Cardiac muscle cell (in vitro differentiated cells and primary cell): Measurements from ENCODE around the gene TAF5L. TPM values are rescaled to one million over a fixed set of nuclear protein-coding genes. Genes with fewer than 3 reads are reported as not detected.

Source experiments
- DNase-seq, 2 donors: peaks; one replicate each; pipeline versions ENCODE4 v3.0.0 to v3.0.0-alpha.2; 2010 to 2017; ENCODE audit warnings: low read depth in 1 of 2, low spot score in 1 of 2
- H3K27ac ChIP-seq: fragments of 200-600 bp; sonication (generic); 2 replicates; pipeline ENCODE4 v1.5.1; 2016
- H3K27me3 ChIP-seq: fragments of 200-600 bp; sonication (generic); 2 replicates; pipeline ENCODE4 v1.6.0; 2016; ENCODE audit warnings: control low read depth
- H3K36me3 ChIP-seq: fragments of 200-600 bp; sonication (generic); 2 replicates; pipeline ENCODE4 v1.5.1; 2016; ENCODE audit warnings: control low read depth
- H3K4me1 ChIP-seq: fragments of 200-600 bp; sonication (generic); 2 replicates; pipeline ENCODE4 v1.8.1; 2017; ENCODE audit warnings: low read depth, mild to moderate bottlenecking, mixed run types
- H3K4me3 ChIP-seq: fragments of 200-600 bp; sonication (generic); 2 replicates; pipeline ENCODE4 v1.5.1; 2016; ENCODE audit warnings: mild to moderate bottlenecking
- H3K9me3 ChIP-seq: fragments of 200-600 bp; sonication (generic); 2 replicates; pipeline ENCODE4 v1.5.1; 2017; ENCODE audit warnings: low read depth, mild to moderate bottlenecking, control low read depth
- polyA plus RNA-seq: library from polyadenylated mRNA; unstranded; fragments of >200 nt; fragmentation: Nextera tagmentation; extraction: Ambion mirVana; gene quantifications from 2 replicates; pipeline ENCODE4 v1.2.1, GENCODE V29; 2016
- total RNA-seq: library from RNA; depleted of rRNA; stranded (reverse); fragments of >200 nt; gene quantifications from 2 replicates; pipeline ENCODE4 v1.2.3, GENCODE V29; 2016
- TF ChIP-seq, protein P1 (sequence below): IDR thresholded peaks from 2 replicates; pipeline ENCODE4 v1.5.1; 2012; ENCODE audit warnings: low read depth, mild to moderate bottlenecking, low read length

The TAF5L gene
- total and polyA plus RNA-seq, 2 experiments from 2014 or later: 2.5 to 9.6 TPM

DNA sequence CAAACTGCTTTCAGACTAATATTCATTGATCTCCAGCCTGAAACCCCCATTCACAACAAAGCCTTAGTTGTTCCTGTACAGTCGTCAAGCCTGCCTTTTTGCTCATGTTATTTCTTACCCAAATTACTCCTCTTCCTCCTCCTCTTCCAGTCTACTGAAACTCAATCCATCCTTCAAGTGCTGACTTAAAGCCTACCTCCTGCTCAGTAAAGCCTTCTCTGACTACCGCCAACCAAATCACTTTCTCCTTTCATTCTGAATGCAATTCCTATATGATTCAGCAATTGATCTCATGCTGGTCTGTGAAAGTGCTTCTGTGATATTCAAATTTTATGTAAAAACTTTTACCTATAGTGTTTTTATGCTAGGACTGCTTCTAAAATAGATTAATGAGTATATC, 18.6 kb downstream of the TAF5L start:
- H3K4me1 ChIP-seq: peaks cover 7% of the 10 kb centered on the region
- H3K9me3 ChIP-seq: no peaks in the 10 kb centered on the region
- H3K27me3 ChIP-seq: no peaks in the 10 kb centered on the region
- TF ChIP-seq, protein P1, sequence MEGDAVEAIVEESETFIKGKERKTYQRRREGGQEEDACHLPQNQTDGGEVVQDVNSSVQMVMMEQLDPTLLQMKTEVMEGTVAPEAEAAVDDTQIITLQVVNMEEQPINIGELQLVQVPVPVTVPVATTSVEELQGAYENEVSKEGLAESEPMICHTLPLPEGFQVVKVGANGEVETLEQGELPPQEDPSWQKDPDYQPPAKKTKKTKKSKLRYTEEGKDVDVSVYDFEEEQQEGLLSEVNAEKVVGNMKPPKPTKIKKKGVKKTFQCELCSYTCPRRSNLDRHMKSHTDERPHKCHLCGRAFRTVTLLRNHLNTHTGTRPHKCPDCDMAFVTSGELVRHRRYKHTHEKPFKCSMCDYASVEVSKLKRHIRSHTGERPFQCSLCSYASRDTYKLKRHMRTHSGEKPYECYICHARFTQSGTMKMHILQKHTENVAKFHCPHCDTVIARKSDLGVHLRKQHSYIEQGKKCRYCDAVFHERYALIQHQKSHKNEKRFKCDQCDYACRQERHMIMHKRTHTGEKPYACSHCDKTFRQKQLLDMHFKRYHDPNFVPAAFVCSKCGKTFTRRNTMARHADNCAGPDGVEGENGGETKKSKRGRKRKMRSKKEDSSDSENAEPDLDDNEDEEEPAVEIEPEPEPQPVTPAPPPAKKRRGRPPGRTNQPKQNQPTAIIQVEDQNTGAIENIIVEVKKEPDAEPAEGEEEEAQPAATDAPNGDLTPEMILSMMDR: no peak
- peaks cover 29% of the 10 kb centered on the region for H3K36me3 ChIP-seq
- no peak for DNase-seq
- no peak overlapping the region for H3K4me3 ChIP-seq
- no peak overlapping the region for H3K27ac ChIP-seq

GRCh38 chr1:229603371-229604005, 22.4 kb downstream of the TAF5L start:
- Histone ChIP-seq H3K36me3 (peaks cover 11% of the 10 kb centered on the region), H3K9me3 (no peaks in the 10 kb centered on the region), H3K4me3 (no peak overlapping the region), H3K27me3 (no peaks in the 10 kb centered on the region), H3K4me1 (peaks cover 8% of the 10 kb centered on the region), H3K27ac (no peak overlapping the region)
- DNase-seq: no peak
- TF ChIP-seq, protein P1: no peak

DNA sequence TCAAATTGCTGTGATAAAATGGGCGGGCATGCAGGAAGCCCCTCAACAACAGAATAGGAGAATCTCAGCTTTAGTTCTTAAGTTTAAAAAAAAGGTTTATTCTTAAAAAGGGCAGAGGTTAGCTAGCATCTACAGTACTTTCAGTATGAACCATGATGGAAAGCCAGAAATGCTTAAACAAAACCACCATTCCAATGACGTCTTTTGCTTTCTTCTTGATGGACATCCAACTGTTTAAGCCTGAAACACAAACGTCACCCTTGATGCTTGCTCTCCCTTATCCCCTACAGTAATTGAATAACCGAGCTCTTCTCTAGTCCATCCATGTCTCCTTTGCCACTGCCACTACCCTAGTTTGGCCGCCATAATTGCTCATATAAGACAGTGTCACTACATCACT, 25.7 kb downstream of the TAF5L start:
- no peaks in the 10 kb centered on the region for H3K36me3 ChIP-seq
- no peak overlapping the region for H3K4me3 ChIP-seq
- no peaks in the 10 kb centered on the region for H3K9me3 ChIP-seq
- no peaks in the 10 kb centered on the region for H3K27me3 ChIP-seq
- H3K4me1 ChIP-seq: peaks cover 8% of the 10 kb centered on the region
- DNase-seq: no peak
- TF ChIP-seq, protein P1: no peak
- H3K27ac ChIP-seq: no peak overlapping the region

GRCh38 chr1:229599218-229599954, 26.5 kb downstream of the TAF5L start:
- H3K27me3 ChIP-seq: no peaks in the 10 kb centered on the region
- no peak overlapping the region for H3K4me3 ChIP-seq
- peaks cover 3% of the 10 kb centered on the region for H3K36me3 ChIP-seq
- no peak overlapping the region for H3K27ac ChIP-seq
- peak in 1 of 2 donors; percentile 15 for DNase-seq
- H3K9me3 ChIP-seq: no peaks in the 10 kb centered on the region
- H3K4me1 ChIP-seq: peaks cover 8% of the 10 kb centered on the region
- TF ChIP-seq, protein P1: no peak

DNA sequence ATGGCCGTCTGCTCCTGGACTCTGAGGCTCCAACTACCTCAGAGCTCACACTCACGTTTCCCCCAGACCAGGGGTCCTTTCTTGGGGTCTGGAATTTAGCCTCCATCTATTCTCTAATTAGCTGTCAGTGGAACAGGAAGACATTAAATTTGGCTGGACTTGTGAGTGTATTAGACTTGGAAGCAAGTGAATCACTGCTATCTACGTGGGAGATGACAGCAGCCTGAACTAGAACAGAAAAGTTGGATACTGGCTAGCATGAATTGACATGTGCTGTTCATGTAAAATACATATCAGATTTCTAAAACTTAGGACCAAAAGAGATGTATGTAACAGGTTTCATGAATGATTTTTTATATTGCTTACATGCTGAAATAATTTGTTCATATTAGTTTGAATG, 28.0 kb downstream of the TAF5L start:
- no peaks in the 10 kb centered on the region for H3K27me3 ChIP-seq
- peaks cover 6% of the 10 kb centered on the region for H3K4me1 ChIP-seq
- H3K27ac ChIP-seq: no peak overlapping the region
- peaks cover 5% of the 10 kb centered on the region for H3K36me3 ChIP-seq
- DNase-seq: peak in 1 of 2 donors; percentile 13
- no peak overlapping the region for H3K4me3 ChIP-seq
- H3K9me3 ChIP-seq: no peaks in the 10 kb centered on the region
- TF ChIP-seq, protein P1: no peak
